ENCODE results near the gene SLC27A5. TPM values are rescaled to one million over a fixed set of nuclear protein-coding genes. Genes with fewer than 3 reads are reported as not detected.
"Not testable (repeated sequence)": the region's sequence is repeated elsewhere in the genome, so short reads cannot be mapped to it uniquely, and the experiment has no call there.

Gene SLC27A5
- total RNA-seq, 1 donor from 2014 or later: 4.4 TPM

GRCh38 chr19:58522709-58523108 lies 10.9 kb upstream of the SLC27A5 start:
- DNase-seq: no peak

- no peak for DNase-seq
These were observed 9.9 kb upstream of the SLC27A5 start for GRCh38 chr19:58521651-58522050.

GRCh38 chr19:58520257-58520599 lies 8.4 kb upstream of the SLC27A5 start:
- no peak for DNase-seq

- DNase-seq: peak; percentile 96
These were observed 7.8 kb upstream of the SLC27A5 start, which contains the start of gene ZBTB45 for GRCh38 chr19:58519355-58520256. ZBTB45 (minus strand) TSS chr19:58519810; CDS start chr19:58517673, 2,137 bp downstream.

GRCh38 chr19:58519087-58519354 lies 7.2 kb upstream of the SLC27A5 start:
- DNase-seq: peak; percentile 62

- DNase-seq: no peak
These were observed 6.7 kb upstream of the SLC27A5 start for GRCh38 chr19:58518256-58519086.

- DNase-seq: no peak
These were observed 5.4 kb upstream of the SLC27A5 start for GRCh38 chr19:58516964-58517833.

GRCh38 chr19:58516246-58516836 lies 4.5 kb upstream of the SLC27A5 start:
- DNase-seq: no peak

GRCh38 chr19:58515259-58515658 lies 3.5 kb upstream of the SLC27A5 start:
- DNase-seq: no peak

- DNase-seq: no peak
These were observed 2.8 kb upstream of the SLC27A5 start for GRCh38 chr19:58514564-58515022.

GRCh38 chr19:58513694-58514563 lies 2.1 kb upstream of the SLC27A5 start:
- DNase-seq: peak; percentile 67

GRCh38 chr19:58513213-58513693 lies 1.5 kb upstream of the SLC27A5 start:
- DNase-seq: no peak

GRCh38 chr19:58510084-58510862 lies 1.5 kb downstream of the SLC27A5 start:
- DNase-seq: no peak

GRCh38 chr19:58509731-58510083 lies 2.1 kb downstream of the SLC27A5 start:
- no peak for DNase-seq

GRCh38 chr19:58507602-58508223 lies 4.1 kb downstream of the SLC27A5 start:
- DNase-seq: not testable (repeated sequence)

- DNase-seq: no peak
These were observed 11.6 kb downstream of the SLC27A5 start for GRCh38 chr19:58500242-58500641.

- peak; percentile 95 for DNase-seq
These were observed 12.5 kb downstream of the SLC27A5 start for GRCh38 chr19:58499021-58499927.

- DNase-seq: no peak
These were observed 13.3 kb downstream of the SLC27A5 start for GRCh38 chr19:58498316-58499020.
